ENCODE measurements around the gene SLFN12L. TPM values are rescaled to one million over a fixed set of nuclear protein-coding genes. Genes with fewer than 3 reads are reported as not detected.
A peak's percentile ranks its signal among the peaks of the same experiment; 100 is the strongest.

SLFN12L gene
- total and polyA plus RNA-seq, 2 donors (not counting 1 experiment from before 2014, with no cell fraction given), result 0.43 to 3.8 TPM

DNA sequence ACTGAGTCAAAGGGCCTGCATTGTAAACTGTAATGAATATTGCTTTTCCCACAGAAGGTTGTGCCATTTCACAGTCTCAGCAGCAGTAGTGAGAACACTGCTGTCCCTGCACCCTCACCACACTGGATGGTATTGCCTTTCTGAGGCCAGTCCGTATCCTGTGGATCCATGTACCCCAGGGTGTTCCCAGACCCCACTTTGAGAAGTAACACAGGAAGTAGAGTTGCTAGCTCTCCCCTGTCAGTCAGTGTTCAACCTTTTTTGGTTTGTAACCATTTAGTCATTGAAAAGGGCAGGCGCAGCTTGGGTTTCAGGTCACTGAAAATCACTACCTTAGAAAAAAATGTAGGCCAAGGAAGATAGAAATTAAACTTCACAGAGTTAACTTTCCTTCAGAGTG lies 37.9 kb downstream of the SLFN12L start:
- Histone ChIP-seq H3K36me3 (replicated peaks in 1 of 2; ENCODE audit: control extremely low read depth in 1 of 2, control insufficient read depth in 1 of 2, extremely low read depth in 1 of 2, insufficient read depth in 2 of 2, low read length in 1 of 2) (no peaks in the 10 kb centered on the region), H3K4me3 (ENCODE audit: control extremely low read depth in 1 of 5, extremely low read depth in 1 of 5, insufficient read depth in 1 of 5, low read depth in 2 of 5, low read length in 4 of 5) (no peak overlapping the region), H3K27ac (ENCODE audit: low read length in 2 of 2) (no peak overlapping the region), H3K4me1 (ENCODE audit: control insufficient read depth in 2 of 2, insufficient read depth in 2 of 2, low read length in 2 of 2) (peaks cover 22 to 25% of the 10 kb centered on the region in 2 donors), H3K9ac (ENCODE audit: low read length) (no peak overlapping the region), H3K9me3 (ENCODE audit: control extremely low read depth in 1 of 3, control insufficient read depth in 2 of 3, insufficient read depth in 1 of 3, low read length in 2 of 3) (peaks cover 3 to 32% (median 7%) of the 10 kb centered on the region in 3 donors), H2AFZ (ENCODE audit: insufficient read depth, low read depth, low read length, poor library complexity, severe bottlenecking) (no peak overlapping the region), H3K79me2 (ENCODE audit: control insufficient read depth, insufficient read depth, low read length) (no peaks in the 10 kb centered on the region), H3K4me2 (replicated peaks; ENCODE audit: low read depth, low read length, poor library complexity, severe bottlenecking) (no peak overlapping the region), H3K27me3 (replicated peaks in 1 of 4; ENCODE audit: control extremely low read depth in 1 of 4, control insufficient read depth in 3 of 4, insufficient read depth in 4 of 4, low read length in 3 of 4) (peaks cover 0 to 63% (median 41%) of the 10 kb centered on the region in 4 experiments), H4K20me1 (ENCODE audit: control insufficient read depth, insufficient read depth, low read length, poor library complexity, severe bottlenecking) (no peaks in the 10 kb centered on the region)
- intact Hi-C loops (cut with micrococcal nuclease), result no loop called here
- peaks cover 20% of the 10 kb centered on the region for H3K4me1 Mint-ChIP-seq
- CTCF ChIA-PET, result interaction anchor here (1.0 to 1.1 kb wide), 2 partner anchors 34 to 51 kb away, joined by 3 to 5 read pairs; partner anchors contain the start of gene SLFN13
- DNase-seq, result no peak
- peaks cover 58% of the 10 kb centered on the region for H3K27me3 Mint-ChIP-seq
- POLR2A ChIA-PET, result no interaction called here
- TF ChIP-seq CTCF (IDR thresholded peaks at IDR 0.05) (no peak), EZH2 (IDR thresholded peaks at IDR 0.05; ENCODE audit: borderline replicate concordance, insufficient read depth, low read depth, low read length, poor library complexity, severe bottlenecking) (no peak)
- ATAC-seq (ENCODE audit: low read depth), result no peak
- H3K4me3 Mint-ChIP-seq, result no peak overlapping the region
- no peak overlapping the region for H3K27ac Mint-ChIP-seq
- peaks cover 2% of the 10 kb centered on the region for H3K9me3 Mint-ChIP-seq (ENCODE audit: insufficient read depth)
- WGBS (ENCODE audit: insufficient coverage), result no CpG with 5 or more reads among the region's 2 CpGs

- H3K36me3 ChIP-seq (replicated peaks in 1 of 2; ENCODE audit: control extremely low read depth in 1 of 2, control insufficient read depth in 1 of 2, extremely low read depth in 1 of 2, insufficient read depth in 2 of 2, low read length in 1 of 2), result no peaks in the 10 kb centered on the region
- H3K4me3 ChIP-seq (ENCODE audit: control extremely low read depth in 1 of 5, extremely low read depth in 1 of 5, insufficient read depth in 1 of 5, low read depth in 2 of 5, low read length in 4 of 5), result peak overlapping the region in 1 of 5 experiments; percentile 16
- peaks cover 22 to 25% of the 10 kb centered on the region in 2 donors for H3K4me1 ChIP-seq (ENCODE audit: control insufficient read depth in 2 of 2, insufficient read depth in 2 of 2, low read length in 2 of 2)
- H3K9me3 ChIP-seq (ENCODE audit: control extremely low read depth in 1 of 3, control insufficient read depth in 2 of 3, insufficient read depth in 1 of 3, low read length in 2 of 3), result peaks cover 4 to 32% (median 7%) of the 10 kb centered on the region in 3 donors
- DNase-seq (no peak), ATAC-seq (ENCODE audit: low read depth) (no peak)
- peak overlapping the region; percentile 72 for H3K4me2 ChIP-seq (replicated peaks; ENCODE audit: low read depth, low read length, poor library complexity, severe bottlenecking)
- Mint-ChIP-seq H3K4me1 (peaks cover 22% of the 10 kb centered on the region), H3K9me3 (ENCODE audit: insufficient read depth) (peaks cover 2% of the 10 kb centered on the region), H3K27me3 (peaks cover 59% of the 10 kb centered on the region), H3K27ac (no peak overlapping the region), H3K4me3 (peak overlapping the region; percentile 3)
- 45% methylated on average over 11 of the region's 12 CpGs for WGBS (ENCODE audit: insufficient coverage)
- peak overlapping the region; percentile 52 for H2AFZ ChIP-seq (ENCODE audit: insufficient read depth, low read depth, low read length, poor library complexity, severe bottlenecking)
- intact Hi-C loops (cut with micrococcal nuclease), result loop anchor here (1.0 kb wide), 1 partner anchor 10 kb away; no protein-coding TSS in a partner anchor
- H3K79me2 ChIP-seq (ENCODE audit: control insufficient read depth, insufficient read depth, low read length), result no peaks in the 10 kb centered on the region
- H3K9ac ChIP-seq (ENCODE audit: low read length), result peak overlapping the region; percentile 18
- H3K27me3 ChIP-seq (replicated peaks in 1 of 4; ENCODE audit: control extremely low read depth in 1 of 4, control insufficient read depth in 3 of 4, insufficient read depth in 4 of 4, low read length in 3 of 4), result peaks cover 0 to 65% (median 45%) of the 10 kb centered on the region in 4 experiments
- TF ChIP-seq CTCF (IDR thresholded peaks at IDR 0.05), result no peak
- TF ChIP-seq EZH2 (IDR thresholded peaks at IDR 0.05; ENCODE audit: borderline replicate concordance, insufficient read depth, low read depth, low read length, poor library complexity, severe bottlenecking), result no peak
- CTCF ChIA-PET, result interaction anchor here (0.9 to 1.1 kb wide), 4 partner anchors 11 to 189 kb away, joined by 3 to 5 read pairs (median 4); partner anchors contain the start of gene SLFN13
- H4K20me1 ChIP-seq (ENCODE audit: control insufficient read depth, insufficient read depth, low read length, poor library complexity, severe bottlenecking), result no peaks in the 10 kb centered on the region
- POLR2A ChIA-PET, result no interaction called here
- no peak overlapping the region for H3K27ac ChIP-seq (ENCODE audit: low read length in 2 of 2)
Measured at GRCh38 chr17:35498448-35499178, 38.9 kb downstream of the SLFN12L start.

All from B cell (primary cell).